Measurements from ENCODE around the gene PTTG1IP.

The PTTG1IP gene

DNA sequence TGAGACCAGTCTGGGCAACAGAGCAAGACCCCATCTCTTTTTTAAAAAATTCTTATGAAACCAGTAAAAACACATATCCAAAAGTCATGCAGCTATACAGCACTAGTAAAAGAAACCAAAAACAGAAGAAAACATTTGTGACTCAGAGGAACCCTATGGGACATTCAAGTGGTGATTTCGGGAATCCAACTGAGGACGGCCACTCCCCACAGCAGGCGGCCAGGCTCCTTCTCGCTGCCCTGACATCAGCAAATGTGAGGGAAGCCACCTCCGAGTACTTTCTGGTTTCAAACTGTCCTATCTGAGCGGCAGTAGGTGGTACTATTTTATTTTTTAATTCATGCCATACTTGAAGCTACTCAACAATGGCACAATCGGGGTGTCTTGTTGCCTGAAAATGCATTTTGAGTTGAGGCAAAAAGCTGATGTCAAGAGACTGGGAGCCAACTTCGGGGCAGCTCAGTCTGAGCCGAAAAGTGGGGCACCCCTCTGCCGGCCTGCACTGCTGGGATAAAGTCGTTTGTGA, 58.9 kb downstream of the PTTG1IP start:
- TF ChIP-seq, protein P1, sequence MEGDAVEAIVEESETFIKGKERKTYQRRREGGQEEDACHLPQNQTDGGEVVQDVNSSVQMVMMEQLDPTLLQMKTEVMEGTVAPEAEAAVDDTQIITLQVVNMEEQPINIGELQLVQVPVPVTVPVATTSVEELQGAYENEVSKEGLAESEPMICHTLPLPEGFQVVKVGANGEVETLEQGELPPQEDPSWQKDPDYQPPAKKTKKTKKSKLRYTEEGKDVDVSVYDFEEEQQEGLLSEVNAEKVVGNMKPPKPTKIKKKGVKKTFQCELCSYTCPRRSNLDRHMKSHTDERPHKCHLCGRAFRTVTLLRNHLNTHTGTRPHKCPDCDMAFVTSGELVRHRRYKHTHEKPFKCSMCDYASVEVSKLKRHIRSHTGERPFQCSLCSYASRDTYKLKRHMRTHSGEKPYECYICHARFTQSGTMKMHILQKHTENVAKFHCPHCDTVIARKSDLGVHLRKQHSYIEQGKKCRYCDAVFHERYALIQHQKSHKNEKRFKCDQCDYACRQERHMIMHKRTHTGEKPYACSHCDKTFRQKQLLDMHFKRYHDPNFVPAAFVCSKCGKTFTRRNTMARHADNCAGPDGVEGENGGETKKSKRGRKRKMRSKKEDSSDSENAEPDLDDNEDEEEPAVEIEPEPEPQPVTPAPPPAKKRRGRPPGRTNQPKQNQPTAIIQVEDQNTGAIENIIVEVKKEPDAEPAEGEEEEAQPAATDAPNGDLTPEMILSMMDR (IDR thresholded peaks at IDR 0.05; ENCODE audit: low read depth, low read length), result no peak
- H3K4me3 ChIP-seq (ENCODE audit: low read depth, low read length), result no peak overlapping the region
- no peak for DNase-seq (ENCODE audit: low read depth, low spot score)
- in situ Hi-C loops (cut with HindIII; ENCODE audit: low sequenced_read_pairs), result no loop called here

GRCh38 chr21:44813727-44814126, 59.8 kb downstream of the PTTG1IP start:
- TF ChIP-seq, protein P1 (IDR thresholded peaks at IDR 0.05; ENCODE audit: low read depth, low read length), result no peak
- H3K4me3 ChIP-seq (ENCODE audit: low read depth, low read length), result no peak overlapping the region
- no peak for DNase-seq (ENCODE audit: low read depth, low spot score)
- in situ Hi-C loops (cut with HindIII; ENCODE audit: low sequenced_read_pairs), result no loop called here

DNA sequence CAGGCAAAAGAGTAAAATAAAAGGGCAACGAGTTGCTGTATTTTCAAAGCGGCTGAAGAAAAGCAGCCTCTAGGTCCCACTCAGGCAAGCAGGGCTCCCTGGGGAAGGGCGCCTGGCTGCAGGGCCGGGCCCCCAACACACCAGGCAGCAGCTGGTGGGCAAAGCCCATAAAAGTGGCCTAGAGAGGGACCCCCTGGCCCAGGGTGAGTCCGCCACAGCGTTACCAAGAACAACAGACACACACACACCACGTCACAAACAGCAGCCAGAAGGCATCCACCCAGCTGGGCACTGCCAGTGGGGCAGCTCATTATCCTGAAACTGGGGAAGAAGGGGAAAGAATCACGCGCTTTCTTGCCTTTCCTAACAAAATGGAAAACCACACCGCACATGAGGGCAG, 60.3 kb downstream of the PTTG1IP start:
- in situ Hi-C loops (cut with HindIII; ENCODE audit: low sequenced_read_pairs), result no loop called here
- DNase-seq (ENCODE audit: low read depth, low spot score), result no peak
- TF ChIP-seq, protein P1 (IDR thresholded peaks at IDR 0.05; ENCODE audit: low read depth, low read length), result no peak
- H3K4me3 ChIP-seq (ENCODE audit: low read depth, low read length), result no peak overlapping the region

DNA sequence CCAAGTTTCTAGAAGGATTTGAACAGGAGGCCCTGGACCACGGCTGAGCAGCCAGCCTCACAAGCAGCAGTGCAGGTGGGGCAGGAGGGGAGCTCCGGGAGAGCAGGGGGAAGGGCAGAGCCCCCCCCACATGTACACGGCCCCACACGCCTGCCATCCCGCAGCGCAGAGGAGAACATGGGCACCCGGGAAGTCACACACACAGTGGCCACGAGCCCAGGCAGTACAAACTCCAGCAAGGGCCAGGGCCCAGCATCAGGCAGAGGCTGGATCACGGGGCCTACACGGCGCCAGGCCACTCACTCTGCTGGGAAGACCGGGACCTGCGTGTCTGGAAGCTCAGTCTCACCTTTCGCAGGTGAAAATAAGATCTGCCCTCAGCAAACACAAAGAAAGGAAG, 60.9 kb downstream of the PTTG1IP start:
- in situ Hi-C loops (cut with HindIII; ENCODE audit: low sequenced_read_pairs), result no loop called here
- H3K4me3 ChIP-seq (ENCODE audit: low read depth, low read length), result no peak overlapping the region
- TF ChIP-seq, protein P1 (IDR thresholded peaks at IDR 0.05; ENCODE audit: low read depth, low read length), result no peak
- no peak for DNase-seq (ENCODE audit: low read depth, low spot score)

DNA sequence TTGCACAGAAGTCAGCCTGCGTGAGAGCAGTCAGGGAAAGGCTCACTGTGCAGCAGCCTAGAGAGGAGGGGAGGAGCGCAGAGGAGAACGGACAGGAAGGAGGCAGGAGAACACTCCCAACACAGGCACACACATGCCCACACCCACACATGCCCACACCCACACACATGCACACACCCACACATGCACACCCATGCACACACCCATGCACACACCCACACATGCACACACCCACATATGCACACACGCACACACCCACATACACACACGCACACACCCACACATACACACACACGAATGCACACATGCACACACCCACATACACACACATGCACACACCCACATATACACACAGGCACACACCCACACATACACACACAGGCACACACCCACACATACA, 62.7 kb downstream of the PTTG1IP start:
- in situ Hi-C loops (cut with HindIII; ENCODE audit: low sequenced_read_pairs), result no loop called here
- H3K4me3 ChIP-seq (ENCODE audit: low read depth, low read length), result no peak overlapping the region
- TF ChIP-seq, protein P1 (IDR thresholded peaks at IDR 0.05; ENCODE audit: low read depth, low read length), result no peak
- no peak for DNase-seq (ENCODE audit: low read depth, low spot score)

DNA sequence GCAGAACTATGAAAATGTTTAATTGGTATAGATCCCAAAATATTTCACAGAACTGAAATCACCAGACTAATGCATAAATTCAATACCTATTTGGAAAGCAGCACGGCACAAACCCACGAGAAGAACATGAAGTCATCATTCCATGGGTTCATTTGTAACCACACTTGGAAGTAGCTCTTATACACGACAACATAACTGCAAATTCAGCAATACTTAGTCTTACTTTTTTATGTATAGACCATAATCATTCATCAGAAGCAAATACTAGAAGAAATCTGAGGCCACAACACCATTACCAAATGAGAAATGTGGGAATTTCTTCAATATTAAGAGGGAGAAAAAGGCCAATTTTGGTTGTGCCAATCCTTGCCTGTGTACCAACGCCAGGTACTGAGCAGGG, 67.6 kb downstream of the PTTG1IP start:
- H3K4me3 ChIP-seq (ENCODE audit: low read depth, low read length), result no peak overlapping the region
- no peak for DNase-seq (ENCODE audit: low read depth, low spot score)
- TF ChIP-seq, protein P1 (IDR thresholded peaks at IDR 0.05; ENCODE audit: low read depth, low read length), result no peak
- in situ Hi-C loops (cut with HindIII; ENCODE audit: low sequenced_read_pairs), result no loop called here

GRCh38 chr21:44805226-44805625, 68.3 kb downstream of the PTTG1IP start:
- TF ChIP-seq, protein P1 (IDR thresholded peaks at IDR 0.05; ENCODE audit: low read depth, low read length), result no peak
- in situ Hi-C loops (cut with HindIII; ENCODE audit: low sequenced_read_pairs), result no loop called here
- no peak overlapping the region for H3K4me3 ChIP-seq (ENCODE audit: low read depth, low read length)

More at GRCh38 chr21:44805226-44805625, 68.3 kb downstream of the PTTG1IP start:
- DNase-seq (ENCODE audit: low read depth, low spot score), result no peak

Measured in astrocyte of the spinal cord (primary cell).